Measurements from ENCODE around the gene TLK1.

GRCh38 chr2:170967553-170967952 lies 193.1 kb downstream of the TLK1 start:
- TF ChIP-seq CTCF (IDR thresholded peaks at IDR 0.05) (no peak), POLR2A (IDR thresholded peaks at IDR 0.05) (no peak), EP300 (IDR thresholded peaks at IDR 0.05) (no peak)
